Measurements from ENCODE around the gene TCTN2.

TCTN2 gene

GRCh38 chr12:123670882-123671728 is at the start of gene TCTN2:
Gene TCTN2 (plus strand): TSS chr12:123671113. CDS start chr12:123671241, 128 bp downstream.
- DNase-seq (ENCODE audit: low read depth): peak; percentile 83

DNA sequence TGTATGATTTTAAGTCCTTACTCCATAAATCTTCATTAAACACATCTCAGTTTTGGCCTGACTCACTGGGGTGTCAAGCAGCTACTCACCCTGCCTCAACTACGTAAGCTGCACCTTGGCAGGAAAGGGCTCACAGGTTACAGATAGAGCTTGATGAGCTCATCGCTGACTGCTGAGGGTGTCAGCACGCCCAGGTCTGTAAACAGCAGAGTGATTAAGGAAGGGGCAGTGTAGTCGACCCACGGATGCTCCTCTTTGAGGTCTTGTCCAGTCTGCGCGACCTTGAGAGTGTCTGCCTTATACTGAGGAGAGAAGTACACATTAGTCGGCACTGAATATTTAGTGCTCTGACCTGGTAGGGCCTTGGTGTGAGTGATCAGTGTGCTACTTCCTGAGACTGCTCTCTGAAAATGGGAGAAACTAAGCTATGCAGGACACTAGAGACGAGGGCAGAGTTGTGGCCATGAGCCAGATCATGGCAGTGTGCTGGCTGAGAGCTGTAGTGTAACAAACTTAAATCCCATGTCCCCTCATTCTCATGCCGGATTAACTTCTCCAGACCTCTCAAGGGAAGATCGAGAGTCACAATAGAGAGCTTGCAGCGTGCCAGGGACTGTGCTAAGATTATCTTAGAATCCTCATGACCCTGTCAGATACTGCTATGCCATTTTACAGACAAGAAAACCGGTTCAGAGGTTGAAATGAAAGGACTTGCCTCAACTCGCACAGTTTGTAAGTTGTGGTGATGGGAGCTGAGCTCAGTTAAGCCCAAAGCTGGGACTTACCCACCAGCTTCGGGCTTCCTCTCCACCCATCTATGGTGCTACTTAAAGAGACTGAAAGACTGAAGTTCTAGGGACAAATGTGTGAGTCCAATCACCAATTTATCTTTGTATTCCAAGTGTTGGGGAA is 49.0 kb upstream of the TCTN2 start:
- DNase-seq (ENCODE audit: low read depth): no peak

DNA sequence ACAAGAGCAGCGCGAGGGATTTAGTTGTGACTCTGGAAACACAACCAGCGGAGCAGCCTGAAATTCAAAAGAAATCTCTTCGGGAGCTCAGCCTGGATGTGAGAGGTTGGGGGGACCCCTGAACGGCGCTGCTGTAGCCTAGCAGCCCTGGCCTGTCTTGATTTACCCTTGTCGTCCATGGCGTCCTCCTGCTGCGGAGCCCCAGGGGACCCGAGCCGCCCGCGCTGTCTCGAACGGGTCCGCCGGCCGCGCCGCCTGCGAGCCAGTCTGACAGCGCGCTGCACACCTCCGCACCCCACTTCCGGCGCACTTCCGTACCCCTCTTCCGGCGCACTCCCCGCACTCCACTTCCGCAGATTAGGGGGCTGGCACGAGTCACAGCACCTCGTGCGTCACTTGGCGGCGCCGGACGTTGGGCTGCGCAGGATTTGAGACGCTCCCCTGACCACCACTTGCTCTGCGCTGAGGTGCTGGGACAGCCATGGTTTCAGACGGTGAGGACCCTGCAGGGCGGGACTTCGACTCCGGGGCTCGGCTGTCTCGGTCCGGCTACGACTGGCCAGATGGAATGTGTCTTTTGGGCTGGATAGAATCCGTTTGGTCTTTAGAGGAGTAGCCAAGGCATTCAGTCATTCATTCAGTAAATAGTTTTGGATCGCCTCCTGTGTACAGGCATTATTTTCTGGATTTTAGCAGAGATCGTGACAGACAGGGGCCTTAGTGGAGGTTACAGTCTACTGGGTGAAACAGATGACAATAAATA is 37.4 kb upstream of the TCTN2 start, which contains the start of the genes EIF2B1 and GTF2H3:
TSS of gene EIF2B1 (minus strand) at position 308 of the 763 bp plus-strand sequence. CDS start at position 179, 129 bp downstream.
TSS of gene GTF2H3 (plus strand) at position 451 of the 763 bp plus-strand sequence. CDS start at position 482, 31 bp downstream.
- peak; percentile 91 for DNase-seq (ENCODE audit: low read depth)

DNA sequence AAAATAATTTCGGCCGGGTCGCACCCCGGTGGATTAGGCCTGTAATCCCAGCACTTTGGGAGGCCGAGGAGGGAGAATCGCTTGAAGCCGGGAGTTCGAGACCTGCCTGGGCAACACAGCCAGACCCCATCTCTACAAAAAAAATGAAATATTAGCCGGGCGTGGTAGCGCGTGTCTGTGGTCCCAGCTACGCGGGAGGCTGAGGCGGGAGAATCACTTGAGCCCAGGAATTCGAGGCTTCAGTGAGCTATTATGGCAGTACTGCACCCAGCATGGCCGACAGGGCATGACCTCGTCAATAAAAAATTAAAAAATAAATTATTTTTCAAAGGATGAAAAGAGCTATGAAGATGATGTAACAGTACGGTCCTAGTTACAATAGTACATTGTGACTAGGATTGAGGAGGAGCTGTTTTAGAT is 36.8 kb upstream of the TCTN2 start:
- DNase-seq (ENCODE audit: low read depth): no peak

DNA sequence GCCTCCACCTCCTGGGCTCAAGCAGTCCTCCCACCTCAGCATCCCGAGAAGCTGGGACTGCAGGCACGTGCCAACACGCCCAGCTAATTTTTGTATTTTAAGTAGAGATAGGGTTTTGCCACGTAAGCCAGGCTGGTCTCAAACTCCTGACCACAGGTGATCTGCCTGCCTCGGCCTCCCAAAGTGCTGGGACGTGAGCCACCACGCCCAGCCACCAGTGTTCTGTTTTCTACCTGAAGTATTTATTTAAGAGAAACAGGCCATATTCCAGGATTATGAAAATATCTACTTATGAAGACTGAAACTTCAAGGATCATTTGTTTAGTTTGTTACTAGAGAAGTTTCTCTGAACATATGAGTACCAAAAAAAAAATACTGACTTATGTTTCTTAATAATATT is 27.0 kb upstream of the TCTN2 start:
- no peak for DNase-seq (ENCODE audit: low read depth)

GRCh38 chr12:123645380-123645779 is 25.5 kb upstream of the TCTN2 start:
- DNase-seq (ENCODE audit: low read depth): no peak

DNA sequence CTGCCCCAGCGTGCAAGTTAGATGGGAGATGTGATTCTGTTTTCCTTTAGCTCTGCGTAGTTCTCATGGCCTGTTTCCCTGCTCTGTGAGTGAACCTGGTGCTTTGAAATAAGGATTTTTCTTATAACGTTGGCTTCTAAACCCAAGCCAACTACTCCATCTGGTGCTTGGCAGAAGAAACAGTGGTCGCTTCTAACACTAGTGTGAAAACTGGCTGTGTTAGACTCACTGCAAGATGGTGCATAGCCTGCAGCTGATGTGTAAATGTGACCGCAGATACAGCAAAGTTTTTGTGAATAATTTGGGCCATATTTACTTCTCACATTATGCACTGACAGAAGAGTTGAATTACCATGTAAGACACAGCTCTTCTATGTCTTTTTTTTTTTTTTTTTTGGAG is 25.0 kb upstream of the TCTN2 start:
- DNase-seq (ENCODE audit: low read depth): no peak

- DNase-seq (ENCODE audit: low read depth): no peak
These were observed 22.5 kb upstream of the TCTN2 start for GRCh38 chr12:123648401-123648800.

DNA sequence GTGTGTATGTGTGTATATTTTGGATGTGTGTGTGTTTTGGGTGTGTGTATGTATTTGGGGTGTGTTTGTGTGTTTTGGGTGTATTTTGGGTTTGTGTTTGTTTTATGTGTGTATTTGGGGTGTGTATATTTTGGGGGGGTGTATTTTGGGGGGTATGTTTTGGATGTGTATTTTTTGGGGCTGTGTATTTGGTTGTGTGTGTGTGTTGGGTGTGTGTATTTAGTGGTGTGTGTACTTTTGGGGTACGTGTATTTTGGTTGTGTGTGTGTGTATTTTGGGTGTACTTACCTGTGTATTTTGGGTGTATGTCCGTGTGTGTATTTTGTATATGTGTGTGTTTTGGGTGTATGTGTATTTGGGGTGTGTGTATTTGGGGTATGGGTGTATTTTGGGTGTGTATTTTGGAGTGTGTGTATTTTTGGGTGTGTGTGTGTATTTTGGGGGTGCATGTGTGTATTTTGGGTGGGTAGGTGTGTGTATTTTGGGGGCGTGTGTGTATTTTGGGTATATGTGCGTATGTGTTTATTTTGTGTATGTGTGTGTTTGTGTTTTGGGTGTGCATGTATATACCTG is 16.7 kb upstream of the TCTN2 start:
- DNase-seq (ENCODE audit: low read depth): no peak

DNA sequence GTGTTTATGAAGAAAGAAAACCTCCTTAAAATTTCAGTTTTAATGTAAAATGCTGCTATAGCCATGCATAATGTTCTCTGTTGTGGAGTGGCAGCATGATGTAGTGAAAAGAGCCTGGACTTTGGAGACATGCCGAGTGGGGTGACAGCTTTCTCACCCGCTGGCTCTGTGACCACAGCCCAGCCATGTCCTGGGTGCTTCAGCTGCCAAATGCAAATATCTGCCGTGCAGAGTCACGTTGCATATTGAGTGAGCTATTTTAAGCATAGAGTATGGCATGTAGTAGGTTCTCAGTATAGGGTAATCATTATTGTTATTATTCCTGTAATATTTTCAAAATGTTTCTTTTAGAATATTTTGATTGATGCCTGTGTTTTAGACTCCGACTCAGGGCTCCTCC is 15.5 kb upstream of the TCTN2 start:
- no peak for DNase-seq (ENCODE audit: low read depth)

DNA sequence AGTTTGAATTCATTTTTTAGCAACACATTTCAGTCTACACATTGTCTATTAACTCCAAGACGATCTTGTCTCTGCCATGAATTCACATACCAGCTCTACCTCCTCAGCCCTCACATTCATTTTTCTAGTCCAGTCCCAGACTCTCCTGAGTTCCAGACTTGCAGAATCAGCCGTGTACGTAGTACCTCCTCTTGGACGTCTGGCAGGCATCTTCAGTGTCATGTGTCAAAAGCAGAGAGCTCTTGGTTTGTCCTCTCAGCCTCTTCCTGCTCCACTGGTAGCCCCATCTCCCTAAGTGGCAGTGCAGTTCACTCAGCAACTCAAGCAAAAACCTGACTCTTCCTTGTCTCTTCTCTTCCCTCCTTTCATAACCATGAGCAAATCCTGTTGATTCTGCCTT is 14.5 kb upstream of the TCTN2 start:
- no peak for DNase-seq (ENCODE audit: low read depth)

GRCh38 chr12:123657211-123657610 is 13.7 kb upstream of the TCTN2 start:
- DNase-seq (ENCODE audit: low read depth): no peak

DNA sequence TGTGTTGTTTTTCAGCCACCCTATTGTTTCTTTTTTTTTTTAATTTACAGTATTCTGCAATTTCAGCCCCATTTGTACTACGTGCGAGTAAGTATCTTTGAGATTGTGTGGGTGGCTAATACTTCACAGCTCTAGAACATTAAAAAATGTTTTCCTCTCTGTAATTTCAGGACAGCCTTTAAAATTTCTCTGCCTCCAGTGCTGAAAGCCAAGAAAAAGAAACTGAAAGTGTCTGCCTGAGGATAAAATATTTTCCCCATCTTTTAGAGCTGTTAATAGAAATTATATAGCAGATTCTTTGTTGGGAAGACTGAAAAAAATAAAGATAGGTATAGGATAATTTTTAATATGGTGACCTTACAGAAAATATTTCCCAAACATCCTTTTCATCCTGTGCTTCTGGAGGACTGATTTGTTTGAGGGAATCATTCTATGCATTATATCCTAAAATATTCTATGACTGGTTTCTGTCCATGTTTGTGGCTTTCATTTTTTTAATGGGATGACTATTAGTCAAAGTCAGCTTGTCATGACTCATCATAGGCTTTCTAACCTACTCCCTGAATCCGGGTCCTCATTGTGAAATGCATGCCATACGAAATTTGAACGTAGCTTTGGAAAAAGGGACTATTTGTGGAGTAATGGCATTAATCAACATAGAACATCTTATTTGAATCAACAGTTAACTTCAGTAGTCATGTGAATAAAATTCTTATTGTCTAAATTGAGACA is 10.8 kb upstream of the TCTN2 start:
- DNase-seq (ENCODE audit: low read depth): peak; percentile 77

DNA sequence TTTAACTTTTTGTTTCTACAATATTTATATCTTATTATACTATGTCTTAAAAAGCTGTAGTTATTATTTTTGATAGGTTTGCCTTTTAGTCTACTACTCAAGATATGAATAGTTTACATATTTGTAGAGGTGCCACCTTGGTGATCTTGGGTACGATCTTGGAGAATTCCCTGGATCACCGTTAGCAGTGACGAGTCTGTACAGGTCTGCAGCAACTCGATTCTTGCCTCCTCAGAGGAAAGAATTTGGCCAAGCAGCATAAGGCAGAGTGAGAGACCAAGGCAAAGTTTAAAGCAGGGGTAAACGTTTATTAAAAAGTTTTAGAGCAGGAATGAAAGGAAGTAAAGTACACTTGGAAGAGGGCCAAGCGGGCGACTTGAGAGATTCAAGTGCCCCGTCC is 3.1 kb upstream of the TCTN2 start:
- no peak for DNase-seq (ENCODE audit: low read depth)

GRCh38 chr12:123671876-123672275 is 963 bp downstream of the TCTN2 start:
- no peak for DNase-seq (ENCODE audit: low read depth)

DNA sequence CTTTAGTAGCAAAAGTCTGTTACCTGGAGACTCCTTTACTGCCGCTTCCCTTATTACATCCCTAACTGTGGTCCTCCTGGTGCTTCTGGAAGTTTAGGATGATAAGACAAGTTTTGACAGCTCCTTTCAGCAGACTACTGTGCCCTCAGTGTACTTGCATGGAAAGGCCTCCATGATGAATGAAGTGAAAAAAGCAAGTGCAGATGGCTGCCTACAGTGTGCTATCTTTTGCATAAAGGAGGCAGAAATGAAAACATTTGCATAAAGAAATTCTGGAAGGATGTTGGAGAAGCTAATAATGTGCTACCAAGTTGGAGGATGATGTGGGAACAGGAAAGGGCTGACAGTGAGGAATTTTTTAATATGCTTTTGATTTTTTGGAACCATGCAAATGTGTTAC is 4.5 kb downstream of the TCTN2 start:
- DNase-seq (ENCODE audit: low read depth): no peak

- no peak for DNase-seq (ENCODE audit: low read depth)
These were observed 5.9 kb downstream of the TCTN2 start for GRCh38 chr12:123676616-123677320.

- no peak for DNase-seq (ENCODE audit: low read depth)
These were observed 8.1 kb downstream of the TCTN2 start for GRCh38 chr12:123678981-123679380.

GRCh38 chr12:123681605-123682004 is 10.7 kb downstream of the TCTN2 start:
- DNase-seq (ENCODE audit: low read depth): no peak

- DNase-seq (ENCODE audit: low read depth): no peak
These were observed 13.1 kb downstream of the TCTN2 start for GRCh38 chr12:123683964-123684363.
